Measurements from ENCODE around the gene RANBP2.
"Not testable (repeated sequence)": the region's sequence is repeated elsewhere in the genome, so short reads cannot be mapped to it uniquely, and the experiment has no call there.

- not testable (repeated sequence) for TF ChIP-seq CTCF (IDR thresholded peaks at IDR 0.05; ENCODE audit: low read depth, low read length); EZH2phosphoT487 (IDR thresholded peaks at IDR 0.05; ENCODE audit: low read depth)
These were observed 42.0 kb upstream of the RANBP2 start for GRCh38 chr2:108677239-108677744.

Data from OCI-LY3 (cell line).